Kidney glomerular epithelial cell (primary cell): ENCODE results near the gene SLC16A2.

ENCODE experiments used
- DNase-seq: peaks from one replicate; lab custom pipeline; 2025; lab: John Stamatoyannopoulos, UW

Gene SLC16A2

DNA sequence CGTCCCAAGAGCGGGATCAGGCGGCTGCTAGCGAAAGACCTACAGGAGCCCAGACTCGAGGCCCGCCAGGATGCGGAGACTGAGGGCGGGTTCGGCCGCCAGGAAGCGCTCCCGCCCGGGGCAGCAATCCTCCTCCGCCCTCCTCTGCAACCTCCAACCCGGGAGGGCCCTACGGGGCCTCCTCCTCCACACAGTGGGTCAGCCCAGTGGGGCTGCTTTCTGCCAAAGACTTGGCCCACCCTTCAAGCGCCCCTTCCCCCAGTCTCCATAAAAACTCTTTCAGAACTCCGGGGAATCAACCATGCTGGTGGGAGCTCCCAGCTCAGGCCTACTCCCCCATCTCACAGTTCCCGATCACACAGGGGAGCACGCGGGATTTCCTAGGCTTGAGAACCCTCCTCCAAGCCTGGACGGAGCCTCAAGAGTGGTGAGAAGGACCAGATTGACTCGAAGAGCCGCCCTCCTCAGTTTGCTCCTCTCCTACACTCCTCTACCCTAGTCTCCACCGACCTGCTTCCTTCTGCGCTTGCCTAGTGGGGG, 115.6 kb downstream of the SLC16A2 start:
- DNase-seq, result no peak

DNA sequence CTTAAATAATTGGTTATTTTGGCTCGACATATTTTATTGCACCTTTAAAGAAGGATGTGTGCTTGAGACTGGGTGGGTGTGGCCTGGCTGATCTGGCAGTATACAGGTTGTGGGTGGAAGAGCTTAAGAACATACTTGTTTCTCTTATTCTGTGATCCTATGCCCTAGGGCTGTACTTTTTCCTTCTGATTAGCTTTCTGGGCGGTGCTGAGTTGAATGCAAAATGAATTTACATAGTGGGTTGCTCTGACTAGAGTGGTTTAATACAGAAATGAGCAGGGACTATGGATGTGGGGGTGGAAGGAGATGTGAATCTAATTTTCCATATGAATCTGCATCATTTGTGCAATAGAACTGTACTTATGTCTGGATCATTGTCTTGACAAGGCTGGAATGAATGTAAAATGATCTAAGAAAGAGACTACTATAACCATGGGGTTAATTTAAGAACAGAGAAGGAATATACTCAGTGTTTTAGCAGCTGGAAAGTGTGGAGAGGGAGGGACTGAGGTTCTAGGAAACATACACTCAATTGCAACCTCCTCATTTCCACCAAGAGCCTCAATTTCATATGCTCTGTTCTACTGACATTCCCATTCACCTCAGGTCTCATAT, 119.4 kb downstream of the SLC16A2 start:
- no peak for DNase-seq

DNA sequence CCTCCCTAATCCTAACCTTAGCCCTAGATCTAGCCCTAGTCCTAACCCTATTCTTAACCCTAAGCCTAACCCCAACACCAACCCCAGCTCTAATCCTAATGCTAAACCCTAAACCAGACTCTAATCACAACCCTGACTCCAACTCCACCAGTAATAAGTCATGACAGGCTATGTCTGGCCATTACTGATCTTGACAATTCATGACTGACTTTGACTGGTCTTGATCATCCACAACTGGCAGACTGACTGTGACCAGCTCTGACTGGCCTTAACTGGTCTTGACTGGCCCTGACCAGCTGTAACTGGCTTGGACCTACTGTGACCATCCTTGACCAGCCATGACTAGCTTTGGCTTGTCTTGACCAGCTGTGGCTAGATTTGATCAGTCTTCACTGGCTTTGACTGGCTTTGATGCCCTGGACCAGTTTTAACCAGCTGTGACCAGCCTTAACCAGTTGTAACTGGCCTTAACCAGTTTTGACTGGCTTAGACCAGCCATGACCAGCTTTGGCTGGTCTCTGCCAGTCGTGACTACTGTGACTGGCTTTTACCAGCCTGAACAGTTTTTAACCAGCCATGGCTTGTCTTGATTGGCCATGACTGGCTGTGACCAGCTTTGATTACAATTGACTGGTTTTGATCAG, 124.7 kb downstream of the SLC16A2 start:
- no peak for DNase-seq

DNA sequence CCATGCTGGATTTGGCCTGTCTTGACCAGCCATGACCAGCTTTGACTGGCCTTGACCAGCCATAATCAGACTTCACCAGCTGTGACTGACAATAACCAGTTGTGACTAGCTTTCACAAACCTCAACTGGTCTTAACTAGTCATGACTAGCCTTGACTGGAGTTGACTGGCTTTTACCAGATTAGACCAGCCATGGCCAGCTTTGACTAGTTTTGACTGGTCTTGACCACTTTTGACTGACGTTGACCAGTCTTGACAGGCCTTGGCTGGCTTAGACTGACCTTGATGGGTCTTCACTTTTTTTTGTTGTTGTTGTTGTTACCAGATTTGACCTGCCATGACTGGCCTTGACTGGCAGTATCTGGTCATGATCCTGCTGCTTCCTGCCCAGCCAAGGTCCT, 125.7 kb downstream of the SLC16A2 start:
- DNase-seq, result no peak

DNA sequence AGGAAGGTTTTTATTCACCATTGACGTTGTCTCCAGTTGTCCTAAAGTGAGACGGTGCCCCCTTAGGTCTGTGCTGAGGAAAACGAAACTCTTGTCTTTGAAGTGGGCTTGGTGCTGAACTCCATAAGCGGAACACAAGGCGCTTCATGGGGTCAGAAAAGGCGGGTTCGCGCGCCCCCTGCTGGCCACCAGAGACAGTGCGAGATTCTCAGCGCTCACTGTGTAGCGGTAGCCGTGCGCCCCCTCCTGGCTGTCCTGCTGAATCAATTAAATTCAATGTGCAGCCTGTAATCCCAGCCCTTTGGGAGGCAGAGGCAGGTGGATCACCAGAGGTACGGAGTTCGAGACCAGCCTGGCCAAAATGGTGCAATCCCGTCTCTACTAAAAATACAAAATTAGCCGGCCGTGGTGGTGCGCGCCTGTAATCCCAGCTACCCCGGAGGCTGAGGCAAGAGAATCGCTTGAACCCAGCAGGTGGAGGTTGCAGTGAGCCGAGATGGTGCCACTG, 129.1 kb downstream of the SLC16A2 start:
- DNase-seq, result peak; percentile 51

DNA sequence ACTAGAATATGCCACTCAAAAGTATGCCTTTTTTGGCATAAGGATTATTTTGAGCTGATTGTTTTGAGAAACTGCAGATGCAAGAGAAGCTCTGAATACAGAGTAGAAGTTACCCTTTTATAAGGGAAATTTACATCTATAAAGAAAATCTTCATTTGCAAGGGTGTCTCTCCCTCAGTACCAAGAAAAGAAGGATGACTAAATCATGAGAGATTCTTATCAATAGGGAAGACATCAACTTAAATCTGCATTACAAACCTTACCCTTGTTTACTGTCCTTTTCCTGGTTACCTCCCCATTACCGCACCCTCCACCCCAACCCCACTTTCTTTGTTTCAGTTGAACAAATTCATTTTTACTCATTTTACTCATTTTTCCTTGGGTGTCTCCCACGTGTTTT, 130.6 kb downstream of the SLC16A2 start:
- no peak for DNase-seq

DNA sequence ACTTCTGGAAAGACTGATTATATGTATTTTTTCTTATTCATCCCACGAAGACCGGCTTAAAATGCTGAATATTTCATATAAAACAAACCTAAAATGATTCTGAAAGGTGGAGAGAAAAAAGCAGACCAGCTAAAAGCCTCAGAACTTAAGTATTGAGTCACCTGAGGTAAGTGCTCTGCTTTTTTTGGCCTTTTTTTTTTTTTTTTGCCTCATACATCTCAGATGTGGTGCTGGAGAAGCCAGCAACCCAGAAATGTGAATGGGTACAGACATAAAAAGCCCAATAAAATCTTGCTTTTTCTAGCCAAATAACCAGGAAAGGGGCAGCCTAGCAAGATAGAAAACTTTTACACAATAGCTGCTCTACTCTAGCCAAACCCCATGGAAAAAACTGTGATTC, 136.1 kb downstream of the SLC16A2 start:
- DNase-seq, result no peak

DNA sequence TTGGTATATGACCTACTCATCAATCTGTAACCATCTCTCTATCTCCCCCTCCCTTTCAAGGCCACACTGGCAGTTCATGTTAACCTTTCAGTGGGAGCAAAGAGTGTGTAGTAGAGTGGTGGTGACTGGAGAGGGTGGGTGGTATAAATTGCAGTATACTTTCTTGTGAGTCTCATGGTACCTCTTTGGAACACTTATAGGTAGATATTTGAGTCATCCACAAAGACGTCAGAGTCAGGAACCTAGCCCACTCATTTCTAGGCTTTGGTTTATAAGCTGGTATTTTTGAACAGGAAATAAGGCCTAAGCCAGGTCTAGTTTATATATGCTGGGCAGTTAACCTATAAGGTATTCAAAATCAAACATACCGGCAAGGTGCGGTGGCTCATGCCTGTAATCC, 156.8 kb downstream of the SLC16A2 start:
- no peak for DNase-seq

DNA sequence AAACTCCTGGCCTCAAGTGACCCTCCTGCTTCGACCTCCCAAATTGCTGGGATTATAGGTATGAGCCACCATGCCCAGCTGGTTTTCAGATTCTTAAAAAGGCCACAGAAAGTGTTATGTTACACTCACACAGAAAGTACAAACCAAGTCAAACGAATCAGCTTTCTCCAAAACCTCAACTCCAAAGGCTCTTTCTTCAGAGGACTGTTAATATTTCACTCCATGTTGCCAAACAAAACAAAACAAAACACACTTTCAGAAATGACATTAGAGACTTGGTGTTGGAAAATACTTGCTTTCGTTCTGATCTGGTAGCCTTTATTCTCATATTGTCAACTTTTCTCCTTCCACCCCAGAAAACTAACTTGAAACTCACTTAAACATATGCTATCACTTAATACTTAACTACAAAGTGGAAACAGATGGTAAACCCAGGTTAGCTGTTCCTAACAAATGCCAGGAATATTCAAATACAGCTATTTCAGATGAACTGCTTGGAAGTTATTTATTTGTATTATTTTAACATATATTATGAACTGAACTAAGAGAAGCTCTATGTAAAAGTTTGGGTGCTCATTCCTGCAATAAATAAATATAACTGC, 158.4 kb downstream of the SLC16A2 start:
- DNase-seq, result no peak
